HG03565 (cell line): ENCODE results near the gene TMEM254.
"Not testable (repeated sequence)": the region's sequence is repeated elsewhere in the genome, so short reads cannot be mapped to it uniquely, and the experiment has no call there.

Source experiments
- ATAC-seq: cut with Tn5 transposase; IDR thresholded peaks from one replicate; pipeline ENCODE4 v1.9.1; 2021; ENCODE audit warnings: mild to moderate bottlenecking, moderate library complexity; ENCODE audit not compliant: unreplicated experiment

Gene TMEM254

DNA sequence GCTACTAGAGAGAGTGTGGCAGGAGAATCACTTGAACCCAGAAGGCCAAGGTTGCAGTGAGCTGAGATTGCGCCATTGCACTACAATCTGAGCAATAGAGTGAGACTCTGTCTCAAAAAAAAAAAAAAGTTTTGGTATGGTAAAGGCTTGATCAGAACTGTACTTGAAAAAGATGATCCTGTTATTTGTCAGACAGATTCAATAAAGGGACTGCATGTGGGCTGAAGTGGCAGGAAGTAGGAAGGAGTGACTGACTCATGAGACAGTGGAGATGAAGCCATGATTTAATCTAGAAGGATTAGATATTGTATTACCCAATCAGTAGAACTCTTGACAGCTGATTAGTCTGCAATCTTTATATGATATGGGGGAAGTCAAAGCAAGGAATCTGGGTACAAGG lies 2.7 kb upstream of the TMEM254 start:
- ATAC-seq = no peak

DNA sequence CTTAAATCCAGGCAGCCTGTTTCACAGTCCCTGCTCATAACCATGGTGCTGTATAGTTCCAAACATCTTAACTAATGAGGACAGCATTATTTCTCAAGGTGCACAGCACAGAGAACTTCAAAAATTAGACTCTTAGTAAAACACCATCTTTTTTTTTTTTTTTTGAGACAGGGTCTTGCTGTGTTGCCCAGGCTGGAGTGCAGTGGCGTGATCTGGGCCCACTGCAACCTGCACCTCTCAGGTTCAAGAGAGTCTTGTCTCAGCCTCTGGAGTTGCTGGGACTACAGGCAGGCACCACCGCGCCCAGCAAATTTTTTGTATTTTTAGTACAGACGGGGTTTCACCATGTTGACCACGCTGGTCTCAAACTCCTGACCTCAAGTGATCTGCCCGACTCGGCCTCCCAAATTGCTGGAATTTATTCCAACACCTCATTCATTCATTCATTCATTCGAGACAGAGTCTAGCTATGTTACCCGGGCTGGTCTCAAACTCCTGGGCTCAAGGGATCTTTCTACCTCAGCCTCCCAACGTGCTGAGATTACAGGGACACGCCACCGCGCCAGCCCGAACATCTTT lies 507 bp upstream of the TMEM254 start:
- ATAC-seq = no peak

DNA sequence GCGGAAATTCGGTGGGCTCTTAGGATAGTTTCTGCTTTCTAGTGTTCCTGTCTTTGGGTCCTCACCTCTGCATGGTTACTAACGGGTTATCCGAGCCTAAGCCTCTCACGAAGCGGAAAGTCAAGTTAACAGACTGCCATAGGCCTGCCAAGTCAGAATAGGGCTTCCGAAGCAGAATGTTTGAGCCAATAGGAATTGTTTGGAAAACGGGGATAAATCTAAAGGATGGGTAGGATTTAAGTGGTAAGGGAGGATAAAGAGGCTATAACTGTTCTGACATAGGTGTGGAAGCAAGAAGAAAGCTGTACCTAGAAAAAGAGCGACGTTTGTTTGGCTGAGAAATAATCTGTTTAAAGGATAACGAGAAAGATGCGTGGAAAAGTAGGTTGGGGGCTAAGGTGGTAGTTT lies 851 bp downstream of the TMEM254 start:
- no peak for ATAC-seq

DNA sequence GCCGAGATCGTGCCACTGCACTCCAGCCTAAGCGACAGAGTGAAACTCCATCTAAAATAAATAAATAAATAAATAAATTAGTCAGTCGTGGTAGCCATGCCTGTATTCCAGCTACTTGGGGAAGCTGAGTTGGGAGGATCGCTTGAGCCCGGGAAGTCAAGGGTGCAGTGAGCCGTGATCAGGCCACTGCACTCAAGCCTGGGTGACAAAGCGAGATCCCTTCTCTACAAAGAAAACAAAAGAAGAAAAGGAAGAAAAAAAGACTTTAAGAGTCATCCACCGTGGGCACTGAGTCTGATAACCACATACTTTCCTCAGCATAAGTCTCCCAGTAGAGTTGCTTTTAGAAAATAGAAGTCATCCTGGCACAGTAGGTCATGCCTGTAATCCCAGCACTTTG lies 2.6 kb downstream of the TMEM254 start:
- ATAC-seq = no peak

GRCh38 chr10:80081801-80082750 lies 3.6 kb downstream of the TMEM254 start:
- no peak for ATAC-seq

- no peak for ATAC-seq
Observed at GRCh38 chr10:80090121-80090520, 11.7 kb downstream of the TMEM254 start.

DNA sequence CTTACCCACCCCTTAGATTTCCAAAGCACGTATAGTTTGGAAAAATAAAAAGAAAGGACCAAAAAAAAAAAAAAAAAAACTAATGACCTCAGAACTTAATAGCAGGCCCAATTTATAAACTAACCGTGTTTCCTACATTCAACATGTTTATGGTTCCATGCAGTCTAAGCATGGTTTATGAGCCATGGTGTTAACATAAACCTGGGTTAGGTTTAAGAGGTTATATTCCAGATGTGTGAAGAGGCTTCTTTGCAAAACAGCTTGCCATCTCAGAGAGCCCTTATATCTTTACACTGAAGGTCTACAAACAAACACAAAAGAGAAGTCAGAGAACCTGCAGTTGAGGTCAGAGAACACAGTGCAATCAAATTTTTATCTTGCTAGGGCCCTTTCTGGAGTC lies 15.8 kb downstream of the TMEM254 start:
- no peak for ATAC-seq

GRCh38 chr10:80098272-80098671 lies 19.8 kb downstream of the TMEM254 start:
- ATAC-seq = not testable (repeated sequence)

DNA sequence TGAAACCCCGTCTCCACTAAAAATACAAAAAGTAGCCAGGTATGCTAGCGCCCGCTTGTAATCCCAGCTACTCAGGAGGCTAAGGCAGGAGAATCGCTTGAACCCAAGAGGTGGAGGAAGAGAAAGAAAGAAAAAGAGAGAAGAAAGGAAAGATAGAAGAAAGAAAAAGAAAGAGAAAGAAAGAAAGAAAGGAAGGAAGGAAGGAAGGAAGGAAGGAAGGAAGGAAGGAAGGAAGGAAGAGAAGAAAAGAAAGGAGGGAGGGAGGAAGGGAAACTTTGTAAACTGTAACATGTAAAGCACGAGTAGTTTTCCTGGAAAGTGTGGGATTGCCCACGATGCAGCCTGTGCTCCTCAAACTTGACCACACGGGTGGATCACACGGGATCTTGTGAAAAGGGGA lies 20.8 kb downstream of the TMEM254 start:
- not testable (repeated sequence) for ATAC-seq

DNA sequence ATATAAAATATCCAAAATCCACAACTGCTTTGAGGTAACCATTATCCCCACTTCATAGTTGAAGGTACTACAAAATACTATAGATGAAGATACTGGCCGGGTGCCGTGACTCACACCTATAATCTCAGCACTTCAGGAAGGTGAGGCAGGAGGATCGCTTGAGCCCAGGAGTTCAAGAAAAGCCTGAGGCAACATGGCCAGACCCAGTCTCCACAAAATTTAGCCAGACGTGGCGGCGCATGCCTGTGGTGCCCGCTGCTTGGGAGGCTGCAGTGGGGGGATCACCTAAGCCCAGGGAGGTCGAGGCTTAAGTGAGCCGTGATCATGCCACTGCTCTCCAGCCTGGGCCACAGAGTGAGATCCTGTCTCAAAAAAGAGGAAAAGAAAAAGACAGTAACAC lies 21.7 kb downstream of the TMEM254 start:
- ATAC-seq = no peak

GRCh38 chr10:80100861-80101695 lies 22.6 kb downstream of the TMEM254 start:
- no peak for ATAC-seq

- peak; percentile 76 for ATAC-seq
Observed at GRCh38 chr10:80104066-80104926, 25.8 kb downstream of the TMEM254 start.

DNA sequence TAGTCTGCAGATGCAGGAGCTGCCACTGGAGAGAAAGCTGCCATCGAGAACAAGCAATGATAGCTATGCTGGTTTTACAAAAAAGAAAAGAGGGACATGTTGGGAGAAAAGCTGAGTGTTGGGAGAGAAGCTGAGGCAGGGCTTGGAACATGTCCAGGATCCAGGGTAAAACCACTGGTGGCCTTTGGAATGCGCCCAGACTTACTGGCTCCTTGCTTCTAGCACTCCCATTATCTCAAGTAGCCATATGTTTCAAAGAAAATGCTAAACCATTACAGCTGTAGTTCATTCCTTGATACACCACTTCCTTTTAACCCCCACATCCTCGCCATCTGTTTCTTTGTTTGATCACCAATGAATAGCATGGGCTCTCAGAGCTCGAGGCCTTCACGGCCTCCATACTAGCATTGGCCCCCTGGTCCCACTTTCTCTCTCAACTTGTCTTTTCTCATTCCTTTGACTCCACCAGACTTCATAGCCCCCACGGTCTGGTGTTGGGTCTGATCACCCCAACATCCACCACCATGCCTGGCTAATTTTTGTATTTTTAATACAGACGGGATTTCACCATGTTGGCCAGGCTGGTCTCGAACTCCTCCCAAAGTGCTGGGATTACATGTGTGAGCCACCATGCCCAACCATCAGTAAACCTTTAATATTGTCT lies 30.2 kb downstream of the TMEM254 start:
- ATAC-seq = no peak

DNA sequence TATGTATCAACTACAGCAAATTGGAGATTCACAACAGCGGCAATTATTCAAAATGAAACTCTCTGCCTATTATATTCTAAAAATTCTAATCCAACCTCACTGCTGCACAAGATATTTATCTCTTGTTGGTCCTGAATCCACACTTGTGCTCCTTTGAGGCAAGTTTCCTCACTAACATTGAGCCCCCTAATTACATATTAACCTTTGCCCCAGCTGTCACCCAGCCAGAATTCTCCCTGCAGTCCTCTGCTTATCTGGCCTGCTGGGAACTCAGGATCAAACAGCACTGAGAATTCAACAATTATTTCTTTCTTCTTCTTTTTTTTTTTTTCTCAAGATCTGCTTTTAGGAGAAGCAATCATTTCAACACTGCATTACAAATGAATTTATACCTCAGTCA lies 32.5 kb downstream of the TMEM254 start:
- no peak for ATAC-seq

DNA sequence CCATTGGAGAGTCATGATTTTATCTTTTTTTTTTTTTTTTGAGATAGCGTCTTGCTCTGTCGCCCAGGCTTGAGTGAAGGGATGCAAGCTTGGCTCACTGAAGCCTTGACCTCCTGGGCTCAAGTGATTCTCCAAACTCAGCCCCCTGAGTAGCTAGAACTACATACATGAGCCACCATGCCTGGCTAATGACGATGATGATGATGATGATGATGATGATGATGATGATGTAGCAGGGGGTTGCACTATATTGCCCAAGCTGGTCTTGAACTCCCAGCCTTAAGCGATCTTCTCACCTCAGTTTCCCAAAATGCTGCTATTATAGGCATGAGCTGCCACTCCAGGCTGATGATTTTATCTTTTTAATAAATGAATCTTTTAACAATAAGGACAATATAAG lies 40.2 kb downstream of the TMEM254 start:
- ATAC-seq = no peak

DNA sequence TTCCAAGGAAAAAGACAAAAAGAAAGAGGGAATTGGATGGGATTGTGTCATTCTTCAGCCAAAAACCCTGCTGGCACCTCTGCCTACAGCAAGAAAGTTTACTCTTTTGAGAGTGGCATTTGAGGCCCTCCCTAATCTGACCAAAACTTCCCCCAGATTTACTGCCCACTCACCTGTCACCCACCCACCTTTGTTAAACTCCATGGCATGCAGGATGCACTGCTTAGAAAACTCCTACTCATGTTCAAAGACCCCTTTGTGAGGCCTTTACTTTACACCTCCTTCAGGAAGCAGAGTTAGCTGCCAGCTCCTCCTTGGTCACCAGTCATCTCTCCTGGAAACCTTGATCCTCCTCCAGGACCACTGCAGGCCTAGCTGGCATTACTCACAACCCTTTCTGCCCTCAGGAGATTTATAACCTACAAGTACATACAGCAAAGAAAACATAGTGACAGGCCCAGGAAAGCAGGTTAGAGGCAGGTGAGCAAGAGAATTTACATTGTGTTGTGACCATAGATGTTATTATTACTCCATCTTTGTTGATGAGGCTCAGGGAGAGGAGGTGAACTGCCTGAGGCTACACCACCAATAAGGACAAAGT lies 43.7 kb downstream of the TMEM254 start:
- ATAC-seq = no peak

DNA sequence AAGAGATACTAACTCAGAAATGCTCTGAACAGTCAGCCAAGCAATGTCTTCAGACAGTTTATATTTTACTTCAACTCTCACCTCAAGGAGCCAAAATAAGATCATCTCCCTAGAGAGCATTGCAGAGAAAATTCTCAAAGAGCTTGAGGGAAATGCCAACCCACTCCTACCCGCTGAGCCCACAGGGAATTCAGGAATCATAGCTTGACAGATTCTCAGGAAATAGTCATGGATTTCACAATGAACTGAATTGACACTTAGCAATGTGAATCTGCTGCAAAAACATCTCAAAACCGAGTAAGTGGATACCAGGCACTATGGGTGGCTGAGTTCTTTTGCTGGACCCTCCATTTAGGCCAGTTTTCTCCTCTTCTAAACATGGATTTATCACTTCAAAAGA lies 44.3 kb downstream of the TMEM254 start:
- ATAC-seq = no peak

GRCh38 chr10:80126876-80127275 lies 48.4 kb downstream of the TMEM254 start:
- no peak for ATAC-seq

GRCh38 chr10:80131499-80131901 lies 53.0 kb downstream of the TMEM254 start:
- ATAC-seq = no peak
